Measurements from ENCODE around the gene TIMM50.
A peak's percentile ranks its signal among the peaks of the same experiment; 100 is the strongest.

TIMM50 gene

GRCh38 chr19:39539165-39539517, 58.5 kb downstream of the TIMM50 start:
- no peak for DNase-seq

- DNase-seq, result peak; percentile 93
Observed at GRCh38 chr19:39539518-39540332, 59.1 kb downstream of the TIMM50 start, which contains the start of gene EID2. EID2 (minus strand) TSS chr19:39540161; CDS start chr19:39540079, 82 bp downstream.

GRCh38 chr19:39540333-39540673, 59.7 kb downstream of the TIMM50 start:
- no peak for DNase-seq

Data from NCI-H2171 treated with DMSO at 0.1 percent for 48 hours (cell line).